HTR-8/SVneo (cell line): ENCODE data around the gene EIF4B.
A peak's percentile ranks its signal among the peaks of the same experiment; 100 is the strongest.

ENCODE experiments used
- DNase-seq: peaks from one replicate; pipeline ENCODE4 v3.0.0; 2011; ENCODE audit warnings: low spot score, mixed read lengths; ENCODE audit not compliant: insufficient read length
- FAIRE-seq: peaks from 2 replicates; lab custom pipeline; 2011; peaks lifted over from hg19 to GRCh38; lab: Jason Lieb, UNC

EIF4B gene

DNA sequence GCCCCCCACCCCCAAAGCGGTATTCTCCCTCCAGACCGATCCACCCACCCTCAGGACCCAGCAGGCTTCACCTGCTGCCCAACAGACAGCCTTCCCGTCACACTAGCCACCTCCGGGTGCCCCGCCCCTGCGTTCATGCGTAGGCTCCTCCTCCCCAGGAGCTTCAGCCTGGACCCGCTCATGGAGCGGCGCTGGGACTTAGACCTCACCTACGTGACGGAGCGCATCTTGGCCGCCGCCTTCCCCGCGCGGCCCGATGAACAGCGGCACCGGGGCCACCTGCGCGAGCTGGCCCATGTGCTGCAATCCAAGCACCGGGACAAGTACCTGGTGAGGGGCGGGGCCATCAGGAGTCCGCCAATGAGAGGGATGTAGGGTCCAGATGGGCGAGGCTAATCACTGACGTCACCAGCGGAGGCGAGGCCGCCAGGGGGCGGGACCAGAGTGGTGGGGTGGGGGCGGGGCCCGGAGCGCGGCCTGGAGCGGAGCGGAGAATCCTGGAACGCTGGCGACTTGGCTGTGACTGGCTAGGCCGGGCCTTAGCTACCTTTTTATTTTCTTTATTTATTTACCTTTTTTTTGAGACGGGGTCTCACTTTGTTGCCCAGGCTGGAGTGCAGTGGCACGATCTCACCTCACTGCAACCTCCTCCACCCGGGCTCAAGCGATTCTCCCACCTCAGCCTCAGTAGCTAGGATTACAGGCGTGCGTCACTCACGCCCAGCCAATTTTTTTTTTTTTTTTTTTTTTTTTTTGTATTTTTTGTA is 48.0 kb downstream of the EIF4B start:
- FAIRE-seq (peak; percentile 83), DNase-seq (peak; percentile 83)

DNA sequence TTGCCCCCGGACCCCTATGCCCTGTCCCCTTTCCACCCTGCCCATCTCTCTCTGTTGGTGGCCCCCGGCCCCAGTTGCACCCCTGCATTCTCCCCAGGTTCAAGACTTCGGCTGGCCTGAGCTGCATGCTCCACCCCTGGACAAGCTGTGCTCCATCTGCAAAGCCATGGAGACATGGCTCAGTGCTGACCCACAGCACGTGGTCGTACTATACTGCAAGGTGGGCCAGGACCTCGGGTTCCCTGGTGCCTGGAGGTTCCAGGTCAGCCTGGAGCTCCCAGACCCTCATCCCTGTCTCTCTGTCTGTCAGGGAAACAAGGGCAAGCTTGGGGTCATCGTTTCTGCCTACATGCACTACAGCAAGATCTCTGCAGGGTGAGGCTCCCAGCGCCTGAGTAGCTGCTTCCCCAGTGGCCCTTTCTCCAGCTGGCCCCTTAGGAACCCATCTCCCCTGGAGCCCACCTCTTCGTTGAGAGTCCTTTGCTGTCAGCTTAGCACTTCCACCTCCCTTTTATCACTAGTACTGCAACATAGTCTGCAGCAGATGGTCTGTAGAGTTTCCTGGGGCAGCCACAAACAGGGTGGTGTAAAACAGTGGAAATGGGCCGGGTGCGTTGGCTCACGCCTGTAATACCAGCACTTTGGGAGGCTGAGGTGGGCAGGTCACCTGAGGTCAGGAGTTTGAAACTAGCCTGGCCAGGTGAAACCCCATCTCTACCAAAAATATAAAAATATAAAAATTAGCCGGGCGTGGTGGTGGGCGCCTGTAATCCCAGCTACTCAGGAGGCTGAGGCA is 49.4 kb downstream of the EIF4B start:
- DNase-seq = no peak
- no peak for FAIRE-seq

DNA sequence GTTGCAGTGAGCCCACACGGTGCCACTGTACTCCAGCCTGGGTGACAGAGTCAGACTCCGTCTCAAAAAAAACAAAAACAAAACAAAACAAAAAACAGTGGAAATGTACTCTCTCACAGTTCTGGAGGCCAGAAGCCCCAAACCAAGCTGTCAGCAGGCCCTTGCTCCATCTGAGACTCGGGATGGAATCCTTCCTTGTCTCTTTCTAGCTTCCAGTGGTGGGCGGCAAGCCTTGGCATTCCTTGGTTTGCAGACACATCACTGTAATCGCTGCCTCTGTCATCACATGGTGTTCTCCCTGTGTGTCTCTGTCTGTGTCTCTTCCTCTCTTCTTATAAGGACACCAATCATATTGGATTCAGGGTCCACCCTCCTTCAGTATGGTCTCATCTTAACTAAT is 50.0 kb downstream of the EIF4B start:
- DNase-seq (no peak), FAIRE-seq (no peak)

DNA sequence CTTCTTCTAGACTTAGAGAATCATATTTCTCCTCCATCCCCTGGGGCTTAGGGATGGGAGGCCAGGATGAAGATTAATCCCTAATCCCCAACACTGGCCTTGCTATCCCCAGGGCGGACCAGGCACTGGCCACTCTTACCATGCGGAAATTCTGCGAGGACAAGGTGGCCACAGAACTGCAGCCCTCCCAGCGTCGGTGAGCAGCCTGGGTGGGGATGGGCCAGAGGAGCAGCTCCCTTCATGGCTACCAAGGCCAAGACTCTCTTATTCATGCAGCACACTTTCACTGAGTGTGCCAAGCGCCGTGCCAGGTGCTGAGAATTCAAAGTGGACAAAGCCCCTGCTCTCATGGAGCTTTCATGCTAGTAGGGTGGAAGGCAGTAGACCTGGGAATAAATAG is 50.6 kb downstream of the EIF4B start:
- no peak for FAIRE-seq

DNA sequence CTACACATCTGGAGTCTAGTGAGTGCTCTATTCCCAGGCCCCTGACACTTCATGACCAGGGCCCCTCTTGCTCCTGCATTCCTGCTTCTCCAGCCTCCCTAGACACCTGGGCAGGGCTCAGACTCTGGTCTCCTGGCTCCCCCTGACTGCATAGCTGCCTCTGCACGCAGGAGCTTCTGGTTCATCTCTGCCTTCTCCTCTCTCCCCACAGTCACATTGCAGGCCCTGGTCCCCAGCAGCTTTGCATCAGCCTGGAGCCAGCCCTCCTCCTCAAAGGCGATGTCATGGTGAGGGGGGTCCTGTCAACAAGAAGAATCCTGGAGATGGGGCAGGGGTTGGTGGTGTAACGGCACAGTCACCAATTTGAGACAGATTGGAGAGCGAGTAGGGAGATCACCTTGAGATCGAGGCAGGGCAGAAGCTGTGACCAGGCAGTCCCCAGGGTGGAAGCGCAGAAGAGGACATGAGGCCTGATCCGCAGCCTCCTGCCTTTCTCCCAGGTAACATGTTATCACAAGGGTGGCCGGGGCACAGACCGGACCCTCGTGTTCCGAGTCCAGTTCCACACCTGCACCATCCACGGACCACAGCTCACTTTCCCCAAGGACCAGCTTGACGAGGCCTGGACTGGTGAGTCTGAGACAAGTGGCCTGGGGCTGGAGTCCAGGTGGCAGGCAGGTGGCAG is 51.7 kb downstream of the EIF4B start:
- FAIRE-seq (no peak), DNase-seq (no peak)

More for the DNA sequence above, 50.6 kb downstream of the EIF4B start:
- no peak for DNase-seq

DNA sequence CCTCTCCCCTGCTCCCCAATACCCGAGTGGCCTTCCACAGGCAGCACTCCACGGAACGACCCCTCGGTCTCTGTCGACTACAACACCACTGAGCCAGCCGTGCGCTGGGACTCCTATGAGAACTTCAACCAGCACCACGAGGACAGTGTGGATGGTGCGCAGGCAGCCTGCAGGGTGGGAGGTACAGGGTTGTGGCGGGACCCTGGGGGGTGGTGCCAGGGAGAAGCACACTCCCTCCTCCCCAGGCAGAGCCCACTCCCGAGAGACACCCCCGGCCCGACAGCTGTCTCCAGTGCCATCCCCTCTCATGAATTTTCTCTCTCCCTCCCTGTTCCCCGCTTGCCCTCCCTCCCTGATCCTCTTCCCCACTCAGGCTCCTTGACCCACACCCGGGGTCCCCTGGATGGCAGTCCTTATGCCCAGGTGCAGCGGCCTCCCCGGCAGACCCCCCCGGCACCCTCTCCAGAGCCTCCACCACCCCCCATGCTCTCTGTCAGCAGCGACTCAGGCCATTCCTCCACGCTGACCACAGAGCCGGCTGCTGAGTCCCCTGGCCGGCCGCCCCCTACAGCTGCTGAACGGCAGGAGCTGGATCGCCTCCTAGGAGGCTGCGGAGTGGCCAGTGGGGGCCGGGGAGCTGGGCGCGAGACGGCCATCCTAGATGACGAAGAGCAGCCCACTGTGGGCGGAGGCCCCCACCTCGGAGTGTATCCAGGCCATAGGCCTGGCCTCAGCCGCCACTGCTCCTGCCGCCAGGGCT is 52.6 kb downstream of the EIF4B start:
- DNase-seq (no peak), FAIRE-seq (no peak)

DNA sequence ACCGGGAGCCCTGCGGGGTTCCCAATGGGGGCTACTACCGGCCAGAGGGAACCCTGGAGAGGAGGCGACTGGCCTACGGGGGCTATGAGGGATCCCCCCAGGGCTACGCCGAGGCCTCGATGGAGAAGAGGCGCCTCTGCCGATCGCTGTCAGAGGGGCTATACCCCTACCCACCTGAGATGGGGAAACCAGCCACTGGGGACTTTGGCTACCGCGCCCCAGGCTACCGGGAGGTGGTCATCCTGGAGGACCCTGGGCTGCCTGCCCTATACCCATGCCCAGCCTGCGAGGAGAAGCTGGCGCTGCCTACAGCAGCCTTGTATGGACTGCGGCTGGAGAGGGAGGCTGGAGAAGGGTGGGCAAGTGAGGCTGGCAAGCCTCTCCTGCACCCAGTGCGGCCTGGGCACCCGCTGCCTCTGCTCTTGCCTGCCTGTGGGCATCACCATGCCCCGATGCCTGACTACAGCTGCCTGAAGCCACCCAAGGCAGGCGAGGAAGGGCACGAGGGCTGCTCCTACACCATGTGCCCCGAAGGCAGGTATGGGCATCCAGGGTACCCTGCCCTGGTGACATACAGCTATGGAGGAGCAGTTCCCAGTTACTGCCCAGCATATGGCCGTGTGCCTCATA is 53.3 kb downstream of the EIF4B start:
- FAIRE-seq (no peak), DNase-seq (no peak)

DNA sequence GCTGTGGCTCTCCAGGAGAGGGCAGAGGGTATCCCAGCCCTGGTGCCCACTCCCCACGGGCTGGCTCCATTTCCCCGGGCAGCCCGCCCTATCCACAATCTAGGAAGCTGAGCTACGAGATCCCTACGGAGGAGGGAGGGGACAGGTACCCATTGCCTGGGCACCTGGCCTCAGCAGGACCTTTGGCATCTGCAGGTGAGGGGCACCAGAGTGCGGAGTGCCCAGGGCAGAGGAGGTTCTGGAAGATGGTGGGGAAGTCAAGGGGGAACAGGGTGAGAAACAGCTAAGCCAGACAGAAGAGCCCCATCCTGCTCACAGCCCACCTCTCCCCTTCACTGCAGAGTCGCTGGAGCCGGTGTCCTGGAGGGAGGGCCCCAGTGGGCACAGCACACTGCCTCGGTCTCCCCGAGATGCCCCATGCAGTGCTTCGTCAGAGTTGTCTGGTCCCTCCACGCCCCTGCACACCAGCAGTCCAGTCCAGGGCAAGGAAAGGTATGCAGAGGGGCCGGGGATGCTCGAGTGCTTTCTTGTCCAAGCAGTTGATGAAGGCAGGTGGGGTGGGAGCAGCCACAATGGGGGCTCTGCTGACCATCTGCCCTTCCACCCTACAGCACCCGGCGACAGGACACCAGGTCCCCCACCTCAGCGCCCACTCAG is 53.9 kb downstream of the EIF4B start:
- FAIRE-seq (no peak), DNase-seq (no peak)

DNA sequence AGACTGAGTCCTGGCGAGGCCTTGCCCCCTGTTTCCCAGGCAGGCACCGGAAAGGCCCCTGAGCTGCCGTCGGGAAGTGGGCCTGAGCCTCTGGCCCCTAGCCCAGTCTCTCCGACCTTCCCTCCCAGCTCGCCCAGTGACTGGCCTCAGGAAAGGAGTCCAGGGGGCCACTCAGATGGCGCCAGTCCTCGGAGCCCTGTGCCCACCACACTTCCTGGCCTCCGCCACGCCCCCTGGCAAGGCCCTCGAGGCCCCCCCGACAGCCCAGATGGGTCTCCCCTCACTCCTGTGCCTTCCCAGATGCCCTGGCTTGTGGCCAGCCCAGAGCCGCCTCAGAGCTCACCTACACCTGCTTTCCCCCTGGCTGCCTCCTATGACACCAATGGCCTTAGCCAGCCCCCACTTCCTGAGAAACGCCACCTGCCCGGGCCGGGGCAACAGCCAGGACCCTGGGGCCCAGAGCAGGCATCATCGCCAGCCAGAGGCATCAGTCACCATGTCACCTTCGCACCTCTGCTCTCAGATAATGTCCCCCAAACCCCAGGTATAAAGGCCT is 54.5 kb downstream of the EIF4B start:
- DNase-seq = no peak
- FAIRE-seq = no peak

DNA sequence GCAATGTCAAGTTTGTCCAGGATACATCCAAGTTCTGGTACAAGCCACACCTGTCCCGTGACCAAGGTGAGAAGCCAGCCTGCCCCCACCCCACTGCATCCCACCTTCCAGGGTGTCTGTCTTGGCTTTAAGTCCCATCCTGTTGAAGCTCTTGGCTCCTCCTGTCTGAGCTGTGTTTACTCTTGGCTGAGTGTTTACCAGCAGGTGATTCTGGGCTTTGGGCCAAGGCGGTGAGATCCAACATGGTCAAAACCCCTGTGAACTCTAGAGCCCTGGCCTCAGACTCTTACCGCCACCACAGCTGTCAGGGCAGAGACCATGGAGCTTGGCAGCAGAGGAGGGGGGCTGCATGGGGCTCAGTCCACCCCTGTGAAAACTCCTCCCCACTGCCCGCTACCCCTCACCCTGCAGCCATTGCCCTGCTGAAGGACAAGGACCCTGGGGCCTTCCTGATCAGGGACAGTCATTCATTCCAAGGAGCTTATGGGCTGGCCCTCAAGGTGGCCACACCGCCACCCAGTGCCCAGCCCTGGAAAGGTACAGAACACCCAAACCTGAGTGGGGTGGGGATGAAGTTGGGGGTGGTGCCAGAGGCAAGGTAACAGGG is 55.3 kb downstream of the EIF4B start:
- no peak for DNase-seq
- no peak for FAIRE-seq

DNA sequence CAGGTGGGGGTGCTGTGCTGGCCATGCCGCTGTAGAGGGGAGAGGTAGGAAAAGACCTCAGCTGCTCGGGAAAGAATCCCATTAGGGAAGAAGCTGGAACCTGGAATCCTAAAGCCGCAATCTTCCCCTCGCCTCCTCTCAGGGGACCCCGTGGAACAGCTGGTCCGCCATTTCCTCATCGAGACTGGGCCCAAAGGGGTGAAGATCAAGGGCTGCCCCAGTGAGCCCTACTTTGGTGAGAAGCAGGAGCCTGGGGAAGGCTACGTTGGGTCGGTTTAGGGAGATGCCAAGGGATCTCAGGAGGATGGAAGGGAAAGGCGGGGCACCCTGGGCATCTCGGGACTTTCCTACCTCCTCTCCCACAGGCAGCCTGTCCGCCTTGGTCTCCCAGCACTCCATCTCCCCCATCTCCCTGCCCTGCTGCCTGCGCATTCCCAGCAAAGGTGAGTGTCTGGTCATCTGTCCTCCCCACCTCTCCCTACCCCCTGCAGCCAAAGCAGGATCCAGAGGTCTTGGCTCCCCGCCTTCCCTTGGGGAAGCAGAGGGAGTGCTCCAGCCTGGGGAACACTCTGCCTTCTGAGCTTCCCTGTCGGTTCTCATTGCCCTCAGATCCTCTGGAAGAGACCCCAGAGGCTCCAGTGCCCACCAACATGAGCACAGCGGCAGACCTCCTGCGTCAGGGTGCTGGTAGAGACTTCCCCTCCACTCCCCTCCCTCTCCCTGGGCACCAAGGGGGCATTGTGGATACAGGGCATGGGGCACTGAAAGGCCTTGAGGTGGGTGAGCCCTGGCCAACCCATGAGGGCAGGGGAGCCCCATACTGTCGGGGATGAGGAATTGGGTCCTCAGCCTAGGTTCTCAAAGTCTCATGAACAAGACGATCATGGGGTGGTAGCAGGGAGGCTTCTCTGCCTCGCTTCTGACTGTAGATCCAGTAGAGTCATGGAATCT is 56.0 kb downstream of the EIF4B start:
- no peak for FAIRE-seq
- DNase-seq = no peak

DNA sequence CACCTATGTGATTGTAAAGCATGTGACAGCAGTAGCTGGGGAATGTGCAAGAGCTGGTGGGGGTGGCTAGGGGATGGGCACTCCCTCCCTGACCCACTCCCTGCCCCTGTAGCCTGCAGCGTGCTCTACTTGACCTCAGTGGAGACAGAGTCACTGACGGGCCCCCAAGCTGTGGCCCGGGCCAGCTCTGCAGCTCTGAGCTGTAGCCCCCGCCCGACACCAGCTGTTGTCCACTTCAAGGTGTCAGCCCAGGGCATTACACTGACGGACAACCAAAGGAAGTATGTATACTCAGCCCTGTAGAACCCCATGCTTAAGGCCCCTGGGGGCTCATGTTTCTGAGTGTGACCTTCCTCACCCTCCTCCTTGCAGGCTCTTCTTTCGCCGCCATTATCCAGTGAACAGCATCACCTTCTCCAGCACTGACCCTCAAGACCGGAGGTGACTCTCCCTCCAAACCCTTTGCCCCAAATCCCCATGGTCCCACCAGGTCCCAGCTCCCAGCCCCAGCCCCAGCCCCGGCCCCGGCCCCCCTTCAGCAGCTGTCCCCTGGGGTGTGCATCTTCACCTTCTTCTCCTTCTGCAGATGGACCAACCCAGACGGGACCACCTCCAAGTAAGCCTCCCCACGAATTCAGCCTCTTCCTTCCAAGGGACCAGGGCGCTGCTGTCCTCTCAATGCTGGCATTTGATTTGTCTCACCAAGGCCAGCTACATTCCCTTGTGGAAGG is 56.9 kb downstream of the EIF4B start:
- no peak for DNase-seq
- no peak for FAIRE-seq

DNA sequence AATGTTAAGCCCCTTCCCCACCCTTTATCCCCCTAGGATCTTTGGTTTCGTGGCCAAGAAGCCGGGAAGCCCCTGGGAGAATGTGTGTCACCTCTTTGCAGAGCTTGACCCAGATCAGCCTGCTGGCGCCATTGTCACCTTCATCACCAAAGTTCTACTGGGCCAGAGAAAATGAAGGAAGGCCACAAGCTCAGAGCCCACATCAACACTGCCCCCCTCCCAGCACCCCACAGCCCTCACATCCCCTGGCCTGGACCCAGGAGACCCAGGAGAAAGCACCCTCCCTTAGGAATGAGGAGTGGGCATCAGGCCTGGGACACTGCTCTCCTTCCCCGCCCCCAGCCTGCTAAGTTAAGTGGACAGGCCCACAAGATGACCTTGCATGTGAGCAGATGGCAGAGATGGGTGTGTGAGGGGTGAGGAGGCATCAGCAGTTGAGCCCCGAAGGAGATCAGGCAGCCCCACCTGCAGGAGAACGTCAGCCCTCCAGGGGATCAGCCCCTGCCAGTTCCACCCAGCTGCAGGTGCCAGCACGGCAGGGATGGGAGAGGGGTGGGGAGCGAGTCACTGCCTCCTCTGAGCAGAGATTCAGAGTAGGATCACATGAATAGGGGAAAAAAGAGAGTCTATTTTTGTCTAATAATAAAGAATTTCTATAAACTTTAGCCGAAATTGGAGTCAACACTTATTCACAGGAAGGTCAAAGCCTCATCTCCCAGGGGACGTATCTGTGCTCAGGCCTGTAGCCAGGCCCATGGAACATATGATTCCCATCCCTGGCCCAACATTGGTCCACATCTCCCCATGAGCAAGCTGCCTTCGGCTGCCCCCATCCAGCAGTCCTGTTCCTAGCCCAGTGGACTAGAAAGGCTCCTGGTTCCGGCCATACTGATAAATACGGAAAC is 57.7 kb downstream of the EIF4B start:
- DNase-seq (no peak), FAIRE-seq (no peak)

DNA sequence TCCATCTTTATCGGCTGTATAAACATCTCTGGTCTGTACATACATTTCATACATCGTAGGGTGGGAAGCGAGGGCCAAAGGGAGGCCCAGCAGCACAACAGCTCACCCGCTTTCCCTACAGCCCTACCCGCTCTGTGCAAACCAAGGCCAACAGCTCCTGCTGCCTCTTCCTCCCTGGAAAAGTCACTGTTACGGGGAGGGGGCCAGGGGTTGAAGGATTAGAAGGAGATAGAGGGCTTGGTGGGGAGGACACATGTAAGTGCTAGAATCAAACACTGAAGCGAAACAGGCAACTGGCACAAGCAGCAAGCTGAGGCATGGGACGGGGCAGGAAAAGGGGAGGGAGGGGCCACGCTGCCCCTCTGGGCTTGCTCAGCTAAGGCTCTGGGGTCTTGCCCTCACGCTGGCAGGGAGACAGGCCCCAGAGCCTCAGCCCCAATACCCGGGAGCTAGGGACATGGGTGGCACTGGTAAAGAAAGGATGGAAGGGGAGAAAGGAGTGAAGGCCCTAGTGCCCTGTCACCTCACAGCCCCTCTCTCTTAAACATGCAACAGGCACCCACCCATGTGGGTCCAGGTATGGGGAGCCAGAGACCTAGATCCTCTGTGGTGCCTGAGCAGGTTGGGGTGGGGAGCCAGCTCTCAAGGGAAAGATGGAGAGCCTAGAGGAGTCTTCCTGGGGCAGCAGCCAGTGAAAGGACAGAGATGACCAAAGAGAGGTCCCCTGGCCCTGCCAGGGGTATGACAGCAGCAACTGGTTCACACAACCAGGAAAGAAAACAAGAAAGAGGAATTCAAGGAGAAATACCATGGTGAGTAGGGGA is 58.6 kb downstream of the EIF4B start:
- FAIRE-seq = no peak
- DNase-seq = no peak

DNA sequence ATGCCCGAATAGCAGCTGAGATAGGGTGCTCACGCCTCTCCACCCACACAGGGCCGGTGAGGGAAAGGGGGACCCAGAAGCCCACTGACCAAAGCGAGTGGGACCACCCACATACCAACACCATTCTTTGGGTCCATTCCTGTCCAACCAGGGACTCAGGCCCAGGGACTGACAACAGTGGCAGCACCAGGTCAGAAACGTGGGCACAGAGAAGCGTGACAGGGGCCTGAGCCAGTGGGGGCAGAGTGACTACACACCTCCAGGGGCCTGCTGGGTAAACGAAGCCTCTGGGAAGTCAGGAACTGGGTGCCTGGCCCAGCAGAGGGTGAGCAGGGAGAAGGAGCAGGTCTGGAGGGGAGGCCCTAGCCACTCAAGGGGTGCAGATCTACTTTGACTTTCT is 59.2 kb downstream of the EIF4B start:
- DNase-seq (no peak), FAIRE-seq (no peak)
